GM12878 (cell line): ENCODE data around the gene DES. TPM values are rescaled to one million over a fixed set of nuclear protein-coding genes. Genes with fewer than 3 reads are reported as not detected.

Experiments
- ATAC-seq: fragments of 200-7000 bp; cut with Tn5 transposase; 3 replicates; pipeline ENCODE4 v1.9.1; 2020; ENCODE audit warnings: mild to moderate bottlenecking, moderate library complexity
- BruUV-seq: library from RNA; stranded (reverse); fragments of 400-500 nt; replicated peaks from 2 replicates; lab custom pipeline; 2021; lab: Mats Ljungman, UMichigan
- CTCF ChIA-PET: fragments of 300-600 bp; sonication (Branson Sonifier 250); formaldehyde crosslinking; extraction: SDS; loops from one replicate; lab custom pipeline; 2021; ENCODE audit warnings: inconsistent platforms; lab: Yijun Ruan, JAX
- POLR2A ChIA-PET: fragments of 350-600 bp; formaldehyde crosslinking; extraction: SDS; loops from one replicate; lab custom pipeline; 2021; ENCODE audit warnings: inconsistent platforms; lab: Charles Lee
- RAD21 ChIA-PET: fragments of 300-600 bp; sonication (Branson Sonifier 250); formaldehyde crosslinking; loops from one replicate; lab custom pipeline; 2023; ENCODE audit warnings: antibody characterized with exemption; ENCODE audit not compliant: unreplicated experiment; lab: Charles Lee
- SMC1A ChIA-PET: fragments of 300-600 bp; sonication (Branson Sonifier 250); formaldehyde crosslinking; loops from one replicate; lab custom pipeline; 2023; ENCODE audit not compliant: unreplicated experiment, uncharacterized antibody; lab: Charles Lee
- DNase-seq: peaks from one replicate; pipeline ENCODE4 v3.0.0-alpha.2; 2011; ENCODE audit warnings: low read depth, low spot score
- FAIRE-seq: peaks from 3 replicates; lab custom pipeline; 2011; peaks lifted over from hg19 to GRCh38; lab: Jason Lieb, UNC
- H2AFZ ChIP-seq: 2 replicates; pipeline ENCODE4 v1.6.0; 2011; ENCODE audit warnings: low read depth, low read length, control low read depth; ENCODE audit not compliant: control insufficient read depth
- H3K27ac ChIP-seq: 2 replicates; pipeline ENCODE4 v1.5.1; 2011; ENCODE audit warnings: control low read depth; ENCODE audit not compliant: control insufficient read depth, insufficient read depth
- H3K27me3 ChIP-seq, 2 experiments: replicated peaks in 1 of 2; 2 replicates each; pipeline versions ENCODE4 v1.6.0 to v1.6.1; 2011; ENCODE audit warnings: low read length in 1 of 2; ENCODE audit not compliant: control insufficient read depth in 2 of 2, insufficient read depth in 2 of 2
- H3K36me3 ChIP-seq, 2 experiments: 2 replicates each; pipeline ENCODE4 v1.5.1; 2011; ENCODE audit warnings: low read length in 1 of 2; ENCODE audit not compliant: control insufficient read depth in 2 of 2, insufficient read depth in 2 of 2
- H3K4me1 ChIP-seq: 2 replicates; pipeline ENCODE4 v1.6.1; 2011; ENCODE audit warnings: mild to moderate bottlenecking, low read length, moderate library complexity, mixed read lengths; ENCODE audit not compliant: control insufficient read depth, insufficient read depth
- H3K4me2 ChIP-seq: 2 replicates; pipeline ENCODE4 v1.6.0; 2011; ENCODE audit warnings: control low read depth; ENCODE audit not compliant: control insufficient read depth, insufficient read depth
- H3K4me3 ChIP-seq: fragments of 200-600 bp; sonication (generic); 2 replicates; pipeline ENCODE4 v1.5.1; 2016
- H3K79me2 ChIP-seq: 2 replicates; pipeline ENCODE4 v1.6.0; 2011; ENCODE audit warnings: low read length; ENCODE audit not compliant: control insufficient read depth, insufficient read depth
- H3K9ac ChIP-seq: 2 replicates; pipeline ENCODE4 v1.8.0; 2011; ENCODE audit warnings: low read length, control low read depth, mixed read lengths; ENCODE audit not compliant: control insufficient read depth, insufficient read depth
- H3K9me3 ChIP-seq: replicated peaks from 3 replicates; pipeline ENCODE4 v1.5.1; 2011; ENCODE audit warnings: mild to moderate bottlenecking, low read length; ENCODE audit not compliant: control insufficient read depth, insufficient read depth
- H4K20me1 ChIP-seq: 2 replicates; pipeline ENCODE4 v1.6.0; 2011; ENCODE audit not compliant: control insufficient read depth, insufficient read depth
- ASH2L ChIP-seq: fragments of 300-600, 200-600 bp; sonication (generic); IDR thresholded peaks from 2 replicates; pipeline ENCODE4 v1.6.1; 2017; ENCODE audit warnings: low read depth, mild to moderate bottlenecking, borderline replicate concordance
- BCL11A ChIP-seq: IDR thresholded peaks from 2 replicates; pipeline ENCODE4 v1.6.1; 2011; ENCODE audit warnings: low read depth, low read length
- CBFB ChIP-seq: IDR thresholded peaks from 2 replicates; pipeline ENCODE4 v1.6.1; 2016; ENCODE audit warnings: antibody characterized with exemption, low read depth
- E4F1 ChIP-seq: fragments of 450-650 bp; IDR thresholded peaks from 2 replicates; pipeline ENCODE4 v1.6.1; 2018; ENCODE audit warnings: borderline replicate concordance, mild to moderate bottlenecking; ENCODE audit not compliant: partially characterized antibody
- ESRRA ChIP-seq: IDR thresholded peaks from 2 replicates; pipeline ENCODE4 v1.6.1; 2012; ENCODE audit warnings: mild to moderate bottlenecking, low read length, improper control_type of control experiment
- PBX3 ChIP-seq: IDR thresholded peaks from 2 replicates; pipeline ENCODE4 v1.6.1; 2011; ENCODE audit warnings: mild to moderate bottlenecking, low read depth, low read length, moderate library complexity; ENCODE audit not compliant: insufficient replicate concordance
- whole genome bisulfite sequencing: methylation state at CpG from one replicate; pipeline ENCODE4 v1.1.6; 2016; ENCODE audit warnings: low lambda C conversion rate; ENCODE audit not compliant: insufficient replicate concordance, insufficient coverage; ENCODE audit errors: missing lambda C conversion rate; 5-methylcytosine and 5-hydroxymethylcytosine counted together
- in situ Hi-C: fragments of 300-500 bp; cut with MboI; formaldehyde crosslinking; loops from 9 replicates; pipeline ENCODE4 v1.14.3; 2018; ENCODE audit warnings: mixed read lengths
- intact Hi-C: fragments of 100-400 bp; cut with micrococcal nuclease; formaldehyde crosslinking; loops from one replicate; pipeline ENCODE4 v1.14.2; 2022; ENCODE audit not compliant: unreplicated experiment
- polyA plus RNA-seq, 11 experiments: library from polyadenylated mRNA; depleted of rRNA in 4 of 11; unstranded in 6 of 11; stranded (reverse) in 5 of 11; fragments of >200 nt; fragmentation: Nextera tagmentation in 4 of 11; fragmentation: Illumina TruSeq in 1 of 11; extraction: Ambion mirVana in 4 of 11; extraction: Trizol in 1 of 11; gene quantifications; 1 replicate in 1 of 11; 2 replicates in 10 of 11; pipeline versions ENCODE4 v1.2.1 to v1.2.3, GENCODE V29; 2011 to 2016; ENCODE audit warnings: inconsistent platforms in 2 of 11, missing spikeins in 2 of 11, low read depth in 1 of 11
- total RNA-seq, 4 experiments: library from RNA; depleted of rRNA in 3 of 4; stranded (reverse); fragments of >200 nt in 3 of 4; fragmentation: Illumina TruSeq in 1 of 4; extraction: Trizol in 1 of 4; gene quantifications; 2 replicates each; pipeline versions ENCODE4 v1.2.1 to v1.2.3, GENCODE V29; 2013 to 2021

The DES gene
- total and polyA plus RNA-seq, 10 of the 15 experiments (the other 5 are each of a cell fraction or from before 2014, with no cell fraction given), result 0.80 TPM; not detected in 9

- no peak for TF ChIP-seq ESRRA
Measured at GRCh38 chr2:219468410-219469185, 50.4 kb downstream of the DES start (continued).

GRCh38 chr2:219469186-219469724 is 51.1 kb downstream of the DES start:
- 57% methylated on average over 16 of the region's 16 CpGs for WGBS
- ATAC-seq, result no peak
- SMC1A ChIA-PET, result no interaction called here
- Histone ChIP-seq H3K9me3 (no peaks in the 10 kb centered on the region), H3K4me2 (no peak overlapping the region), H3K79me2 (no peaks in the 10 kb centered on the region), H3K4me3 (no peak overlapping the region), H3K4me1 (no peaks in the 10 kb centered on the region), H3K27ac (no peak overlapping the region), H3K9ac (no peak overlapping the region), H3K27me3 (no peaks in the 10 kb centered on the region), H2AFZ (no peak overlapping the region), H4K20me1 (no peaks in the 10 kb centered on the region), H3K36me3 (no peaks in the 10 kb centered on the region)
- in situ Hi-C loops, result no loop called here
- no TSS peak for BruUV-seq
- FAIRE-seq, result no peak
- CTCF ChIA-PET, result interaction anchor here (0.9 kb wide), 1 partner anchor 28 kb away, joined by 3 read pairs; no protein-coding TSS in a partner anchor
- DNase-seq, result no peak
- POLR2A ChIA-PET, result no interaction called here
- RAD21 ChIA-PET, result no interaction called here
- no peak for TF ChIP-seq BCL11A
- intact Hi-C loops, result no loop called here

- Histone ChIP-seq H3K4me3 (no peak overlapping the region), H3K36me3 (no peaks in the 10 kb centered on the region), H3K4me2 (no peak overlapping the region), H3K27me3 (no peaks in the 10 kb centered on the region; a peak in 1 of 4 replicates), H4K20me1 (no peaks in the 10 kb centered on the region), H3K9ac (no peak overlapping the region), H3K4me1 (no peaks in the 10 kb centered on the region), H3K27ac (no peak overlapping the region), H2AFZ (no peak overlapping the region), H3K9me3 (no peaks in the 10 kb centered on the region)
- CTCF ChIA-PET, result interaction anchor here (0.6 to 0.9 kb wide), 3 partner anchors 11 to 61 kb away, joined by 3 read pairs; no protein-coding TSS in a partner anchor
- 3% methylated on average over 4 of the region's 4 CpGs for WGBS
- intact Hi-C loops (loop anchor here (10.0 kb wide), 1 partner anchor 164 kb away; no protein-coding TSS in a partner anchor), in situ Hi-C loops (no loop called here)
- SMC1A ChIA-PET, result interaction anchor here (0.9 kb wide), 1 partner anchor 172 kb away, joined by 3 read pairs; no protein-coding TSS in a partner anchor
- no TSS peak for BruUV-seq
- ATAC-seq (no peak), FAIRE-seq (no peak), DNase-seq (no peak)
- POLR2A ChIA-PET, result no interaction called here
- RAD21 ChIA-PET, result no interaction called here
- TF ChIP-seq CBFB, result no peak
- TF ChIP-seq ASH2L, result no peak
- TF ChIP-seq E4F1, result no peak
- no peak for TF ChIP-seq PBX3
- TF ChIP-seq, all 136 proteins: peak for 0
- H3K79me2 ChIP-seq, result no peaks in the 10 kb centered on the region
Measured at GRCh38 chr2:219470429-219470828, 52.3 kb downstream of the DES start.
